ACC112 (cell line): ENCODE results near the gene ADAMTS4.
A peak's percentile ranks its signal among the peaks of the same experiment; 100 is the strongest.

Experiments used
- H2AFZ ChIP-seq: fragments of 200-600 bp; sonication (generic); one replicate; pipeline ENCODE4 v1.6.0; 2017; ENCODE audit warnings: antibody characterized with exemption, low read length; ENCODE audit not compliant: unreplicated experiment
- H3K27ac ChIP-seq: fragments of 200-600 bp; sonication (generic); 2 replicates; pipeline ENCODE4 v1.5.1; 2014; ENCODE audit warnings: low read depth, mild to moderate bottlenecking, antibody characterized with exemption, low read length, moderate library complexity
- H3K27me3 ChIP-seq: fragments of 200-600 bp; sonication (generic); 2 replicates; pipeline ENCODE4 v1.6.1; 2014; ENCODE audit warnings: mild to moderate bottlenecking, antibody characterized with exemption, low read length, moderate library complexity, mixed read lengths; ENCODE audit not compliant: insufficient read depth
- H3K36me3 ChIP-seq: fragments of 200-600 bp; sonication (generic); 2 replicates; pipeline ENCODE4 v1.6.1; 2016; ENCODE audit warnings: mild to moderate bottlenecking, antibody characterized with exemption, low read length, moderate library complexity, mixed read lengths; ENCODE audit not compliant: insufficient read depth
- H3K4me1 ChIP-seq: fragments of 200-600 bp; sonication (generic); one replicate; pipeline ENCODE4 v1.6.1; 2016; ENCODE audit warnings: low read length, mixed read lengths; ENCODE audit not compliant: insufficient read depth, unreplicated experiment, control insufficient read depth
- H3K4me3 ChIP-seq: fragments of 200-600 bp; sonication (generic); 2 replicates; pipeline ENCODE4 v1.5.1; 2014; ENCODE audit warnings: mild to moderate bottlenecking, low read depth, low read length
- H3K79me2 ChIP-seq: fragments of 200-600 bp; sonication (generic); one replicate; pipeline ENCODE4 v1.6.0; 2016; ENCODE audit warnings: low read length; ENCODE audit not compliant: control insufficient read depth, unreplicated experiment, insufficient read depth

The ADAMTS4 gene

DNA sequence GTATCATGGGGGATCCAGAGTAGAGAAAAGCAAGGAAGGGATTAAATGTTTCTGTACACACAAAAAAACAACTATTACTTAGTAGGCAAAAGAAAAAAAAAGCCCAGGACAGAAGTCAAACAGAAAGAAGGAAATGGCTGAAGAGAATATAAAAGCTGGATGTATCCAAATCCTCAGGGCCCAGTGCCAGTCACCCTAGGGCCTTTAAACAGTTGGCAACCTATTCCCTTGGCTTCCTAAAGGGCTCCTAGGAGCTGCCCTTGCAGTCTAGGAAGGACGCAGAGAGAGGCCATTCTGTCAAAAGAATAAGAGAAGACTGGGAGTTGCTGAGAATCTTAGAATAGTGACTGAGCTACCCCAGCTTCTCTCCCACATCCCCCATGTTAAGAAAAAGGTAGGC is 26.5 kb downstream of the ADAMTS4 start:
- Histone ChIP-seq H3K36me3 (peaks cover 21% of the 10 kb centered on the region; the same call in 1 of the 2 replicates), H3K4me1 (peaks cover 25% of the 10 kb centered on the region), H3K79me2 (peaks cover 13% of the 10 kb centered on the region), H2AFZ (no peak overlapping the region), H3K27me3 (no peaks in the 10 kb centered on the region), H3K4me3 (no peak overlapping the region), H3K27ac (peak overlapping the region; percentile 98)

GRCh38 chr1:161171696-161172095 is 27.2 kb downstream of the ADAMTS4 start:
- Histone ChIP-seq H3K4me1 (peaks cover 25% of the 10 kb centered on the region), H3K27me3 (no peaks in the 10 kb centered on the region), H2AFZ (no peak overlapping the region), H3K27ac (peak overlapping the region; percentile 98), H3K4me3 (no peak overlapping the region), H3K36me3 (peaks cover 21% of the 10 kb centered on the region; the same call in 1 of the 2 replicates), H3K79me2 (peaks cover 9% of the 10 kb centered on the region)

GRCh38 chr1:161171191-161171590 is 27.7 kb downstream of the ADAMTS4 start:
- peaks cover 4% of the 10 kb centered on the region for H3K79me2 ChIP-seq
- H3K4me3 ChIP-seq = no peak overlapping the region
- H3K36me3 ChIP-seq = peaks cover 21% of the 10 kb centered on the region; the same call in 1 of the 2 replicates
- H2AFZ ChIP-seq = no peak overlapping the region
- H3K27ac ChIP-seq = peak overlapping the region; percentile 98; the same call in 1 of the 2 replicates
- peaks cover 20% of the 10 kb centered on the region for H3K4me1 ChIP-seq
- no peaks in the 10 kb centered on the region for H3K27me3 ChIP-seq

DNA sequence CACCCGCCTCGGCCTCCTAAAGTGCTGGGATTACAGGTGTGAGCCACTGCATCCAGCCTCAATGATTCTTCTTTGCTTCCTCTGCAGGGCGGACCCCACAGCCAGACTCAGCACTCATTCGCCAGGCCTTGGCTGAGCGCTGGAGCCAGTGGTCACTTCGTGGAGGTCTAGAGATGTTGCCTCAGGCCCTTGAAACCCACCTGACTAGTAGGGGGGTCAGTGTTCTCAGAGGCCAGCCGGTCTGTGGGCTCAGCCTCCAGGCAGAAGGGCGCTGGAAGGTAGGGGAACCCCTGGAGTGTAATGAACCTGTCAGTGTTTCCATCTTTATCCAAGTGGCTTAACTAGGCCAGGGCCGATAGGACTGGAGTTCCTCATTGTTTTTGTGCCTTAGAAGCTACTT is 29.9 kb downstream of the ADAMTS4 start:
- H3K27ac ChIP-seq = no peak overlapping the region
- no peak overlapping the region for H3K4me3 ChIP-seq
- peaks cover 23% of the 10 kb centered on the region; the same call in 1 of the 2 replicates for H3K36me3 ChIP-seq

DNA sequence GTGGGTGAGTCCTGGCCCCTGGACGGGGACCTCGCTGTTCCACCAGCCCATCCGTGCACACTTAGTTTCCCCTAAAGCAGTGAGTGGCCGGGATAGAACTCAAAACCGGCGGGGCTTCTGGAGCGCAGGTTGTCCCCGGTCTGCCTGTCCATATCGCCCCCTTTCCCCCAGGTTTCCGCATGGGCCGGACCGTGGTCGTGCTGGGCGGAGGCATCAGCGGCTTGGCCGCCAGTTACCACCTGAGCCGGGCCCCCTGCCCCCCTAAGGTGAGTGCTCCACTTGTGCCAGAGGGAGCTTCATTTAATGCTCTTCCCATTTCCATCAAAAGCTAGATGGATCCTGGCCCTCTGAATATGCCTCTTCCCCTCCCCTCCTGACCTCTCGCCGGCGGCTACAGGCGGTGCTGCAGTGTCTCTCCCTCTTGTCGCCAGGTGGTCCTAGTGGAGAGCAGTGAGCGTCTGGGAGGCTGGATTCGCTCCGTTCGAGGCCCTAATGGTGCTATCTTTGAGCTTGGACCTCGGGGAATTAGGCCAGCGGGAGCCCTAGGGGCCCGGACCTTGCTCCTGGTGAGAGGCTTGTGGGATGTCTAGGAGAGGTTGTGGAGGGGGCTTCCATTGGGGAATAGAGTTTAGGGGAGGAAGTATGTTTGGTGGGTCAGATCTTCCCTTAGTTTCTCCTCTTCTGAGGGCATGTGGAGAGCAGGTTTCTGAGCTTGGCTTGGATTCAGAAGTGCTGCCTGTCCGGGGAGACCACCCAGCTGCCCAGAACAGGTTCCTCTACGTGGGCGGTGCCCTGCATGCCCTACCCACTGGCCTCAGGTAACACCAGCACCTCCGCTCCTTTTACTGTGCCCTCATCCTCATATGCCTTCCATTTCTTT is 31.9 kb downstream of the ADAMTS4 start:
- Histone ChIP-seq H3K27ac (peak overlapping the region; percentile 90), H3K4me3 (peak overlapping the region; percentile 94), H3K36me3 (peaks cover 28% of the 10 kb centered on the region; the same call in 1 of the 2 replicates), H3K4me1 (no peaks in the 10 kb centered on the region), H3K79me2 (no peaks in the 10 kb centered on the region), H3K27me3 (no peaks in the 10 kb centered on the region), H2AFZ (peak overlapping the region; percentile 17)

More for the DNA sequence above, 29.9 kb downstream of the ADAMTS4 start:
- no peak overlapping the region for H2AFZ ChIP-seq
- H3K27me3 ChIP-seq = no peaks in the 10 kb centered on the region
- H3K79me2 ChIP-seq = no peaks in the 10 kb centered on the region
- H3K4me1 ChIP-seq = peaks cover 19% of the 10 kb centered on the region

GRCh38 chr1:161165742-161166668 is 32.8 kb downstream of the ADAMTS4 start, which contains the start of gene PPOX:
Gene PPOX (plus strand): TSS chr1:161166426. CDS start chr1:161166848, 422 bp downstream.
- no peaks in the 10 kb centered on the region for H3K79me2 ChIP-seq
- H3K36me3 ChIP-seq = peaks cover 21% of the 10 kb centered on the region; the same call in 1 of the 2 replicates
- H3K27me3 ChIP-seq = no peaks in the 10 kb centered on the region
- peak within 1 kb of the TSS; percentile 90 for H3K27ac ChIP-seq
- H2AFZ ChIP-seq = peak within 1 kb of the TSS; percentile 17
- H3K4me3 ChIP-seq = peak within 1 kb of the TSS; percentile 94
- no peaks in the 10 kb centered on the region for H3K4me1 ChIP-seq

DNA sequence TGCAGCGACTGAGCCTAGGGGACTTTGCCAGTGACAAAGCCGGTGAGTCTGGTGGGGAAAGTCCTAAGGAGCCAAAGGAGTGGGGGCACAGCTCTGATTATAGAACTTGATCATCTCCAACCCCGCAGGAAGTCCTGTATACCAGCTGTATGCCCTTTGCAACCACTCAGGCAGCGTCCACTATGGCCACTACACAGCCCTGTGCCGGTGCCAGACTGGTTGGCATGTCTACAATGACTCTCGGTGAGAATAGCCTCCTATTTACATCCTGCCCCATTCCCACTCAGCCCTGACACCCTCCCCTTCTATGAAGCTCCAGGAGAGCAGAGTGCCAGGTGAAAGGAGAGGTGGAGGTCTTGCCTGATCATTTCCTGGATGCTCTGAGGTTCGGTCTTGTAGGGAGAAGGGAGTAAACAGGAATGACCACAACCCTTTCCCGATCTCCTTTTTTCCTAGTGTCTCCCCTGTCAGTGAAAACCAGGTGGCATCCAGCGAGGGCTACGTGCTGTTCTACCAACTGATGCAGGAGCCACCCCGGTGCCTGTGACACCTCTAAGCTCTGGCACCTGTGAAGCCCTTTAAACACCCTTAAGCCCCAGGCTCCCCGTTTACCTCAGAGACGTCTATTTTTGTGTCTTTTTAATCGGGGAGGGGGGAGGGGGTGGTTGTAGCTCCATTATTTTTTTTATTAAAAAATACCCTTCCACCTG is 33.8 kb downstream of the ADAMTS4 start:
- H2AFZ ChIP-seq = no peak overlapping the region
- peaks cover 9% of the 10 kb centered on the region for H3K79me2 ChIP-seq
- no peaks in the 10 kb centered on the region for H3K27me3 ChIP-seq
- peaks cover 6% of the 10 kb centered on the region for H3K4me1 ChIP-seq
- peak overlapping the region; percentile 90 for H3K27ac ChIP-seq
- peak overlapping the region; percentile 94; the same call in 1 of the 2 replicates for H3K4me3 ChIP-seq
- H3K36me3 ChIP-seq = peaks cover 14% of the 10 kb centered on the region; the same call in 1 of the 2 replicates

DNA sequence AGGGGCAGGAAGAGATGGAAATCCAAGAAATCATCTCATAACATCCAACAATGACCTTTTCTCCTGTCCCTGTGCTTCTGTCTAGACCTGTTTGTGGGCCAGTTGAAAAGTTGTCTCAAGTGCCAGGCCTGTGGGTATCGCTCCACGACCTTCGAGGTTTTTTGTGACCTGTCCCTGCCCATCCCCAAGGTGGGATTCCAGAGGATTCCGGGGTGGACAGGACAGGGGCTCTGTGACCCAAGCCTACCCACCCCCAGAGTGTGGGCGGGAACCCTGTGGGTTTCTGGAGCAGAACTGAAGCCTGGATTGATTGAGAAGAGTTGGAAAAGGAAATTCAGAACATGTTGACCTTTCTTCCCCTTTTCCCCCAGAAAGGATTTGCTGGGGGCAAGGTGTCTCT is 35.1 kb downstream of the ADAMTS4 start:
- Histone ChIP-seq H3K4me3 (no peak overlapping the region), H3K27ac (0 out of 2 replicates have a peak overlapping the region, but pooled peaks have one; percentile 4), H3K79me2 (peaks cover 16% of the 10 kb centered on the region), H3K4me1 (peaks cover 10% of the 10 kb centered on the region), H2AFZ (no peak overlapping the region), H3K27me3 (no peaks in the 10 kb centered on the region), H3K36me3 (peaks cover 10% of the 10 kb centered on the region; the same call in 1 of the 2 replicates)

DNA sequence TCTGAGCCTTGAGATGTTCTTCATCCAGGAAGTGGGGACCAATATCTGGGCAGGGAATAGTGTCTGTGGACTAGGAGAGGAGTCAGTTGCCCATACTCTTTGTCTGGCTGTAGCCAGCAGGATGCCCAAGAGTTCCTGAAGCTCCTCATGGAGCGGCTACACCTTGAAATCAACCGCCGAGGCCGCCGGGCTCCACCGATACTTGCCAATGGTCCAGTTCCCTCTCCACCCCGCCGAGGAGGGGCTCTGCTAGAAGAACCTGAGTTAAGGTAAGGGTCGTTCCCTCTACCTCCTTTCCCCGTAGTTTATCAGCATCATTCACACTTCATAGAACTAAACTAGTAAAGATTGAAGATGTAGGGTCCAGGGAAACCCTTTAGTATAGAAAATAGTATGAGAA is 36.0 kb downstream of the ADAMTS4 start:
- Histone ChIP-seq H3K4me1 (peaks cover 15% of the 10 kb centered on the region), H3K4me3 (no peak overlapping the region), H3K27me3 (no peaks in the 10 kb centered on the region), H3K36me3 (peaks cover 9% of the 10 kb centered on the region; the same call in 1 of the 2 replicates), H3K79me2 (peaks cover 16% of the 10 kb centered on the region), H3K27ac (no peak overlapping the region), H2AFZ (no peak overlapping the region)

DNA sequence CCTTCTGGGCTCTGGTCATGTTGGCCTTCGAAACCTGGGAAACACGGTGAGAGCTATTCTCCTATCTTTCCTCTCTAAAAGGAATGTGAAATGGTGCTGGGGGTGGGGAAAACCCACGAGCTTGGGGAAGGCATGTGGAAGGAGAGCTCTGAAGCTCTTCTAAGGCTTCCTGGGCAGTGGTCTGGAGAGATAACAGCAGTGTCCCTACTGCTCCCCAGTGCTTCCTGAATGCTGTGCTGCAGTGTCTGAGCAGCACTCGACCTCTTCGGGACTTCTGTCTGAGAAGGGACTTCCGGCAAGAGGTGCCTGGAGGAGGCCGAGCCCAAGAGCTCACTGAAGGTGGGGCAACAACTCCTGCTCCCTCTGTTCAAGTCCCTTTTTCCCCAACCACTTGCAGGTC is 36.8 kb downstream of the ADAMTS4 start:
- H3K36me3 ChIP-seq = peaks cover 9% of the 10 kb centered on the region; the same call in 1 of the 2 replicates
- H3K27me3 ChIP-seq = no peaks in the 10 kb centered on the region
- no peak overlapping the region for H3K4me3 ChIP-seq
- peaks cover 15% of the 10 kb centered on the region for H3K4me1 ChIP-seq
- H3K27ac ChIP-seq = no peak overlapping the region
- no peak overlapping the region for H2AFZ ChIP-seq
- peaks cover 16% of the 10 kb centered on the region for H3K79me2 ChIP-seq
